Esophagus squamous epithelium (tissue), 5 donors: Measurements from ENCODE around the gene PKHD1. TPM values are rescaled to one million over a fixed set of nuclear protein-coding genes. Genes with fewer than 3 reads are reported as not detected.

Experiments used
- DNase-seq: peaks from one replicate; lab custom pipeline; 2025; lab: John Stamatoyannopoulos, UW
- H3K27ac ChIP-seq, 4 donors: fragments of 200-600 bp; sonication (generic); one replicate each; pipeline ENCODE4 v1.5.1; 2016 to 2019; ENCODE audit warnings: mild to moderate bottlenecking in 1 of 4
- H3K27me3 ChIP-seq, 4 donors: fragments of 200-600 bp; sonication (generic); 1 replicate in 3 of 4; 2 replicates in 1 of 4; pipeline versions ENCODE4 v1.5.1 to v1.6.0; 2017 to 2021; ENCODE audit warnings: antibody characterized with exemption in 1 of 4
- H3K36me3 ChIP-seq, 3 donors: fragments of 200-600 bp; sonication (generic); one replicate each; pipeline ENCODE4 v1.5.1; 2016 to 2019
- H3K4me1 ChIP-seq, 3 donors: fragments of 200-600 bp; sonication (generic); one replicate each; pipeline ENCODE4 v1.5.1; 2017 to 2019
- H3K4me3 ChIP-seq, 4 donors: fragments of 200-600 bp; sonication (generic); 1 replicate in 3 of 4; 2 replicates in 1 of 4; pipeline ENCODE4 v1.5.1; 2016 to 2019; ENCODE audit warnings: mild to moderate bottlenecking in 2 of 4, moderate library complexity in 1 of 4
- H3K9me3 ChIP-seq, 3 donors: fragments of 200-600 bp; sonication (generic); one replicate each; pipeline ENCODE4 v1.5.1; 2016 to 2019
- CTCF ChIP-seq, 6 experiments: fragments of 450-650 bp in 4 of 6; fragments of 200-600 bp in 2 of 6; sonication (generic) in 2 of 6; IDR thresholded peaks; one replicate each; pipeline ENCODE4 v1.5.1; 2016 to 2019; ENCODE audit warnings: antibody characterized with exemption in 6 of 6, mild to moderate bottlenecking in 4 of 6, moderate library complexity in 4 of 6
- POLR2A ChIP-seq, 4 donors: fragments of 450-650 bp; IDR thresholded peaks; one replicate each; pipeline ENCODE4 v1.6.1; 2017; ENCODE audit warnings: antibody characterized with exemption in 4 of 4, mild to moderate bottlenecking in 4 of 4, moderate library complexity in 3 of 4
- WGBS, 2 donors: methylation state at CpG; one replicate each; pipeline ENCODE4 v1.1.5; 2018; 5-methylcytosine and 5-hydroxymethylcytosine counted together
- intact Hi-C: fragments of 100-400 bp; cut with DNase I; formaldehyde crosslinking; loops from one replicate; pipeline ENCODE4 v1.15.0; 2022
- total RNA-seq, 4 donors: library from RNA; depleted of rRNA; stranded (reverse); fragments of >200 nt; gene quantifications; one replicate each; pipeline ENCODE4 v1.1.0, GENCODE V29; 2016
- donor health status: DM: yes; HTN: yes; CAD: no.

Gene PKHD1
- total RNA-seq, 4 donors from 2014 or later = 0.04 TPM; not detected in 3

- Histone ChIP-seq H3K27me3 (no peaks in the 10 kb centered on the region), H3K36me3 (no peaks in the 10 kb centered on the region), H3K4me1 (no peaks in the 10 kb centered on the region), H3K9me3 (no peaks in the 10 kb centered on the region), H3K27ac (no peak overlapping the region), H3K4me3 (no peak overlapping the region)
- TF ChIP-seq CTCF (IDR thresholded peaks at IDR 0.05) = no peak
- no peak for TF ChIP-seq POLR2A (IDR thresholded peaks at IDR 0.05)
- intact Hi-C loops = no loop called here
- no peak for DNase-seq
- WGBS, 2 donors = 83 to 86% methylated on average over 1 of the region's 1 CpG
Measured at GRCh38 chr6:51718533-51718932, 368.9 kb downstream of the PKHD1 start.

GRCh38 chr6:51717477-51717876 lies 369.9 kb downstream of the PKHD1 start:
- DNase-seq = no peak
- WGBS, 2 donors = 79 to 80% methylated on average over 1 of the region's 1 CpG
- TF ChIP-seq CTCF (IDR thresholded peaks at IDR 0.05) (no peak), POLR2A (IDR thresholded peaks at IDR 0.05) (no peak)
- no peaks in the 10 kb centered on the region for H3K4me1 ChIP-seq
- intact Hi-C loops = no loop called here
- H3K27me3 ChIP-seq = no peaks in the 10 kb centered on the region
- H3K36me3 ChIP-seq = no peaks in the 10 kb centered on the region
- no peak overlapping the region for H3K27ac ChIP-seq
- H3K9me3 ChIP-seq = no peaks in the 10 kb centered on the region
- H3K4me3 ChIP-seq = no peak overlapping the region

GRCh38 chr6:51711876-51712275 lies 375.5 kb downstream of the PKHD1 start:
- DNase-seq = no peak
- Histone ChIP-seq H3K27ac (no peak overlapping the region), H3K4me1 (no peaks in the 10 kb centered on the region), H3K4me3 (no peak overlapping the region), H3K27me3 (no peaks in the 10 kb centered on the region), H3K36me3 (no peaks in the 10 kb centered on the region), H3K9me3 (no peaks in the 10 kb centered on the region)
- intact Hi-C loops = no loop called here
- no peak for TF ChIP-seq POLR2A (IDR thresholded peaks at IDR 0.05)
- no peak for TF ChIP-seq CTCF (IDR thresholded peaks at IDR 0.05)
- 47 to 63% methylated on average over 3 of the region's 3 CpGs for WGBS, 2 donors

- H3K36me3 ChIP-seq = no peaks in the 10 kb centered on the region
- no peaks in the 10 kb centered on the region for H3K4me1 ChIP-seq
- H3K4me3 ChIP-seq = no peak overlapping the region
- TF ChIP-seq POLR2A (IDR thresholded peaks at IDR 0.05) = no peak
- no peak overlapping the region for H3K27ac ChIP-seq
- H3K9me3 ChIP-seq = no peaks in the 10 kb centered on the region
- H3K27me3 ChIP-seq = no peaks in the 10 kb centered on the region
- 75 to 83% methylated on average over 2 of the region's 2 CpGs for WGBS, 2 donors
- no peak for DNase-seq
- intact Hi-C loops = no loop called here
Measured at GRCh38 chr6:51706086-51706485, 381.3 kb downstream of the PKHD1 start.

GRCh38 chr6:51704932-51705540 lies 382.4 kb downstream of the PKHD1 start:
- WGBS, 2 donors = 76 to 80% methylated on average over 1 of the region's 1 CpG
- H3K27ac ChIP-seq = no peak overlapping the region
- H3K9me3 ChIP-seq = no peaks in the 10 kb centered on the region
- H3K36me3 ChIP-seq = no peaks in the 10 kb centered on the region
- TF ChIP-seq POLR2A (IDR thresholded peaks at IDR 0.05) (no peak), CTCF (IDR thresholded peaks at IDR 0.05) (no peak)
- H3K27me3 ChIP-seq = no peaks in the 10 kb centered on the region
- intact Hi-C loops = no loop called here
- DNase-seq = no peak
- no peaks in the 10 kb centered on the region for H3K4me1 ChIP-seq
- H3K4me3 ChIP-seq = no peak overlapping the region

GRCh38 chr6:51702851-51703250 lies 384.6 kb downstream of the PKHD1 start:
- WGBS, 2 donors = 48% methylated on average over 2 of the region's 2 CpGs
- H3K9me3 ChIP-seq = no peaks in the 10 kb centered on the region
- no peaks in the 10 kb centered on the region for H3K36me3 ChIP-seq
- no peak for DNase-seq
- H3K27ac ChIP-seq = no peak overlapping the region
- intact Hi-C loops = no loop called here
- no peaks in the 10 kb centered on the region for H3K4me1 ChIP-seq
- H3K27me3 ChIP-seq = no peaks in the 10 kb centered on the region
- no peak overlapping the region for H3K4me3 ChIP-seq
- TF ChIP-seq POLR2A (IDR thresholded peaks at IDR 0.05) = no peak
